ENCODE measurements around the gene C10orf71.

The C10orf71 gene

DNA sequence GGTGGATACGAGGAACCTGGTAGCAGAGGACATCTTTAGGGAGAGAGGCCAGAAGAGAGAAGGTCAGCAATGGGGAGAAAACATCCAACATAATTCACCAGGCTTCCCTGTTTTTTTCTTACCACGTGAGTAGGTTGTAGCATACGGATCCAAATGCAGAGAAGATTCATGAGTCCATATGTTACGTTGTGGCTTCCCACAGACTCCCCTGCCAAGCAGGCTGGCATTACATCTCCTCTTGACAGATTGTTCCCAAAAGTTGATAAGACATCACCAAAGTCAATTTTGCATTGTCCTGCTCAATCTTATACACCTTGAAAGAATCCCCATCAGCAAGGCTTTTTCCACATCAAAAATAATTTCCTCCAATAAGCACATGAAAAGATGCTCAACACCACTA lies 57.2 kb downstream of the C10orf71 start:
- no peak for DNase-seq (ENCODE audit: extremely low read depth, insufficient read length)
- Histone ChIP-seq H3K36me3 (ENCODE audit: control insufficient read depth, insufficient read depth, low read length) (no peaks in the 10 kb centered on the region), H3K27me3 (replicated peaks; ENCODE audit: control insufficient read depth, insufficient read depth, low read length) (no peaks in the 10 kb centered on the region; the same call in 1 of the 2 replicates), H3K4me3 (replicated peaks; ENCODE audit: low read depth, low read length) (no peak overlapping the region)
- TF ChIP-seq, protein P1, sequence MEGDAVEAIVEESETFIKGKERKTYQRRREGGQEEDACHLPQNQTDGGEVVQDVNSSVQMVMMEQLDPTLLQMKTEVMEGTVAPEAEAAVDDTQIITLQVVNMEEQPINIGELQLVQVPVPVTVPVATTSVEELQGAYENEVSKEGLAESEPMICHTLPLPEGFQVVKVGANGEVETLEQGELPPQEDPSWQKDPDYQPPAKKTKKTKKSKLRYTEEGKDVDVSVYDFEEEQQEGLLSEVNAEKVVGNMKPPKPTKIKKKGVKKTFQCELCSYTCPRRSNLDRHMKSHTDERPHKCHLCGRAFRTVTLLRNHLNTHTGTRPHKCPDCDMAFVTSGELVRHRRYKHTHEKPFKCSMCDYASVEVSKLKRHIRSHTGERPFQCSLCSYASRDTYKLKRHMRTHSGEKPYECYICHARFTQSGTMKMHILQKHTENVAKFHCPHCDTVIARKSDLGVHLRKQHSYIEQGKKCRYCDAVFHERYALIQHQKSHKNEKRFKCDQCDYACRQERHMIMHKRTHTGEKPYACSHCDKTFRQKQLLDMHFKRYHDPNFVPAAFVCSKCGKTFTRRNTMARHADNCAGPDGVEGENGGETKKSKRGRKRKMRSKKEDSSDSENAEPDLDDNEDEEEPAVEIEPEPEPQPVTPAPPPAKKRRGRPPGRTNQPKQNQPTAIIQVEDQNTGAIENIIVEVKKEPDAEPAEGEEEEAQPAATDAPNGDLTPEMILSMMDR (IDR thresholded peaks at IDR 0.05; ENCODE audit: insufficient read depth, low read length, poor library complexity, severe bottlenecking), result no peak

DNA sequence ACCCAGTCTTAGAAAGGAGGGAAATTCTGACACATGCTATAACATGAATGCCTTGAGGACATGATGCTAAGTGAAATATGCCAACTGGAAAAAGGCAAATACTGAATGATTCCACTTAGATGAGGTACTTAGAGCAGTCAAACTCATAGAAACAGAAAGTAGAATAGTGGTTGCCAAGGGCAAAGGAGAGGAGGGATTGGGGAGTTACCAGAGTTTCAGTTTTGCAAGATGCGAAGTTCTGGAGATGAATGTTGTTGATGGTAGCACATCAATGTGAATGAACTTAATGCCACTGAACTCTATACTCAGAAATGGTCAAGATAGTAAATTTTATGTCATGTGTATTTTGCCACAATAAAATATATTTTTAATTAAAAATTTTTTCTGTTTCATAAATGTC lies 58.0 kb downstream of the C10orf71 start:
- Histone ChIP-seq H3K36me3 (ENCODE audit: control insufficient read depth, insufficient read depth, low read length) (no peaks in the 10 kb centered on the region), H3K27me3 (replicated peaks; ENCODE audit: control insufficient read depth, insufficient read depth, low read length) (no peaks in the 10 kb centered on the region; the same call in 1 of the 2 replicates), H3K4me3 (replicated peaks; ENCODE audit: low read depth, low read length) (no peak overlapping the region)
- DNase-seq (ENCODE audit: extremely low read depth, insufficient read length), result no peak
- TF ChIP-seq, protein P1 (IDR thresholded peaks at IDR 0.05; ENCODE audit: insufficient read depth, low read length, poor library complexity, severe bottlenecking), result no peak

DNA sequence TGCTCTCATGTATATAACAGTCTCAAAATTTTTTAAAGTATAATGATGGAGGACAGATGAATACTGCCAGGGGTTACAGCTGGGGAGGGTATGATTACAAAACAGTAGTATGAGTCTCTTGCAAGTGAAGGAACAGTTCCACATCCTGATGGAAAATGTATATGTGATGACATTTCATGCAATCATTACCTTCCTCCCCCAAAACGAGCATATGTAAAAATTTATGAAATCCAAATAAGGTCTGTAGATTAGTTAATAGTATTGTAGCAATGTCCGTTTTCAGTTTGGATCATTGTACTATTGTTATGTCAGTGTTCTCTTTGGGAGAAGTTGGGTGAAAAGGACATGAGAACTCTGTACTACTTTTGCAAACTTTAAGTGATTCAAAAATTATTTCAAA lies 58.9 kb downstream of the C10orf71 start:
- Histone ChIP-seq H3K27me3 (replicated peaks; ENCODE audit: control insufficient read depth, insufficient read depth, low read length) (no peaks in the 10 kb centered on the region; the same call in 1 of the 2 replicates), H3K4me3 (replicated peaks; ENCODE audit: low read depth, low read length) (no peak overlapping the region), H3K36me3 (ENCODE audit: control insufficient read depth, insufficient read depth, low read length) (no peaks in the 10 kb centered on the region)
- no peak for DNase-seq (ENCODE audit: extremely low read depth, insufficient read length)
- TF ChIP-seq, protein P1 (IDR thresholded peaks at IDR 0.05; ENCODE audit: insufficient read depth, low read length, poor library complexity, severe bottlenecking), result no peak

DNA sequence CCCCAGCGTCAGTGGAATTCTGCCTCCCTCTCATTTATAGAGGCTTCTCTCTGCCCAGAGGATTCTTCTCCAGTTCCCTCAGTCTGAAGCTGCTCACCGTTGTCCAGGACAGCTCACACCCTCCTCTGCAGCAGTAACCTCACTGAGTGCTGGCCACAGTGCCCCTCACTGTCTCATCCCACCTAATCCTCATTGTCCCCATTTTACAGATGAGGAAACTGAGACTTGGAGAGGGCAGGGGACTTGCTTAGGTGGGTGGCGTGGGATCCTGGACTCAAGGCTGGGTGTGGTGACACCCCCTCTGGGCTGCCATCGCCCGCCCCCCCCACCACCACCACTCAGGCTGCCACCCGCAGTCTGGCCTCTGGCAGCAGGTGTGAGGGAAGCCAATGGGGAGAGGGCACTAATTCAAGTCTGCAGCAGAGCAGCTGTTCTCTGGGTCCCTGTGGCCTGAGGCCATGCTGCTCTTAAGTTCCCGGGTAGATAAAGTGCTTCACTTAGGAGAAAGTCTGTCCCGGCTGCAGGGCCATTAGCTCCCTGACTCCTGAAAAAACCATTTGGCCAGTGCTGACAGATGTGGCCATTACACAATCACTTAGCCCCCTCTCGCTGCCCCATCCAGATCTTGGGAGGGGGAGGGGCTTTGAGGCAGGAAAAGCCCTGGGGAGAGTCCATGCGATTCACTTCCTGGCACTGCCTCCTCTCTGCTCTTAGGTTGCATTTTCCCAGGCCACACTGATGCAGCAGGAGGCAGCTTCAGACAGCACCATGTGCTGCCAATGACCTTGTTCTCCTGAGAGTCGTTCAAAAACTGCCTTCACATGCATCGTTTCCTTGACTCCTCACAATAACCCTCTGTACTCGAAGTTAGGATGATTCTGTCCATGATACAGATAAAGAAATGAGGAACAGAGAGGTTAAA lies 60.6 kb downstream of the C10orf71 start:
- H3K27me3 ChIP-seq (replicated peaks; ENCODE audit: control insufficient read depth, insufficient read depth, low read length), result no peaks in the 10 kb centered on the region
- DNase-seq (ENCODE audit: extremely low read depth, insufficient read length), result no peak
- no peak overlapping the region for H3K4me3 ChIP-seq (replicated peaks; ENCODE audit: low read depth, low read length)
- TF ChIP-seq, protein P1 (IDR thresholded peaks at IDR 0.05; ENCODE audit: insufficient read depth, low read length, poor library complexity, severe bottlenecking), result no peak
- H3K36me3 ChIP-seq (ENCODE audit: control insufficient read depth, insufficient read depth, low read length), result no peaks in the 10 kb centered on the region

DNA sequence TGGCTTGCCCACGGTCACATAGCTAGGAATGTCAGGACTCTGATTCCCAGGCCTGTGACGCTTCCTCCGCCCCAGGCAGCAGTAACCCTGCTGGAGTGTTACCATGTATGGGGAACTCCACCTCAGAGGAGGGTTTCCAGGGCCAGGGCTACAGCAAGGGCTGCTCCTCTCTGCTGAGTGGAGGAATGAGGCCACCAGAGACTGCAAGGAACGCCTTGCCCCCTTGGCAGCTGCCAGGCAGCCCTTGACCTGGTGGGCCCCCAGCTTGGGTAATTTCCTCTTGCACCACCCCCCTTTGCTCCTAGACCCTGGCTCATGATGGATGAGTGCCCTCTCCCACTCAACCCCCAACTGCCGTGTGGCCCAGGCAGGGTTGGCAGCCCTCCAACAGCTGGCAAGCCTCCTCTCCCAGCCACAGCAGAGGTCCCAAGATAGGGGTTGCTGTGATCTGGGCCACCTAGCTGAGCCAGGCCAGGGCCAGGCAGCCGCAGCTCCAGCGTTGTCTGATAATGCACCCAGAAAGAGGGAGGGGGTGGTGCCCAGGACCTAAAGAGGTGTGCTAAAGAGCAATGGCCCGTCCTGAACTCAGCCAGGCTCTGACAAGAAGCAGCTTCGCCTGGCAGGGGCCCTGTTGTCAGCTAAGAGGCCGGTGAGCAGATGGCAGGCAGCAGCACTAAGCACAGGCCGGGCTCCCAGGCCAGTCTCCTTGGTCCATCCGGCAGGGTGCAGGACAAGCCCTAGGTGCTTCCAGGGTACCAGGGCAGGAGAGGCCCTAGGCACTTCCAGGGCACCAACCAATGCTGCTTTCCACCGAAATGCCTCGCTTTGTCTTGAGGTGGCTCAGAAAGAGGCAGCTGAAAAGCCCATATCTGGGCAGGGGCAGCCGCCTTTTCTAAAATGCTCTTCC lies 61.6 kb downstream of the C10orf71 start:
- Histone ChIP-seq H3K27me3 (replicated peaks; ENCODE audit: control insufficient read depth, insufficient read depth, low read length) (no peaks in the 10 kb centered on the region), H3K4me3 (replicated peaks; ENCODE audit: low read depth, low read length) (no peak overlapping the region), H3K36me3 (ENCODE audit: control insufficient read depth, insufficient read depth, low read length) (no peaks in the 10 kb centered on the region)
- no peak for DNase-seq (ENCODE audit: extremely low read depth, insufficient read length)
- TF ChIP-seq, protein P1 (IDR thresholded peaks at IDR 0.05; ENCODE audit: insufficient read depth, low read length, poor library complexity, severe bottlenecking), result no peak

Measured in GM06990 (cell line).